H1 (cell line): ENCODE data around the gene LDB1. TPM values are rescaled to one million over a fixed set of nuclear protein-coding genes. Genes with fewer than 3 reads are reported as not detected.

Experiments
- BRCA1 ChIP-seq: IDR thresholded peaks from 2 replicates; pipeline ENCODE4 v1.6.1; 2012; ENCODE audit warnings: low read depth, low read length, improper control_type of control experiment
- FOSL1 ChIP-seq: IDR thresholded peaks from 2 replicates; pipeline ENCODE4 v1.6.1; 2011; ENCODE audit warnings: mild to moderate bottlenecking, low read depth, low read length, moderate library complexity; ENCODE audit not compliant: insufficient read depth
- YY1 ChIP-seq: IDR thresholded peaks from 2 replicates; pipeline ENCODE4 v1.6.1; 2011; ENCODE audit warnings: low read depth, mild to moderate bottlenecking, low read length
- polyA plus RNA-seq, 7 experiments: library from polyadenylated mRNA; depleted of rRNA in 3 of 7; stranded (reverse) in 5 of 7; unstranded in 2 of 7; fragments of >200 nt in 5 of 7; fragments of 200-250 nt in 2 of 7; gene quantifications; 1 replicate in 5 of 7; 2 replicates in 1 of 7; 4 replicates in 1 of 7; pipeline versions ENCODE4 v1.2.1 to v1.2.3, GENCODE V29; 2011 to 2013; ENCODE audit warnings: missing spikeins in 2 of 7, mixed read lengths in 2 of 7
- total RNA-seq: library from RNA; stranded (reverse); fragmentation: NEBNext Ultra II Directional; extraction: Animal tissue kit (Norgen Biotek cat#: 25700); gene quantifications from 2 replicates; pipeline ENCODE4 v1.2.1, GENCODE V29; 2021
- TF ChIP-seq, protein P1 (sequence below): fragments of 300-600 bp; sonication (generic); IDR thresholded peaks from 2 replicates; pipeline ENCODE4 v1.7.1; 2012; ENCODE audit warnings: low read length, moderate library complexity, mild to moderate bottlenecking, inconsistent platforms; ENCODE audit not compliant: insufficient replicate concordance

The LDB1 gene
- total and polyA plus RNA-seq, 2 of the 8 experiments (the other 6 are each of a cell fraction or from before 2014, with no cell fraction given) = 88.4 to 138 TPM

- TF ChIP-seq, protein P1, sequence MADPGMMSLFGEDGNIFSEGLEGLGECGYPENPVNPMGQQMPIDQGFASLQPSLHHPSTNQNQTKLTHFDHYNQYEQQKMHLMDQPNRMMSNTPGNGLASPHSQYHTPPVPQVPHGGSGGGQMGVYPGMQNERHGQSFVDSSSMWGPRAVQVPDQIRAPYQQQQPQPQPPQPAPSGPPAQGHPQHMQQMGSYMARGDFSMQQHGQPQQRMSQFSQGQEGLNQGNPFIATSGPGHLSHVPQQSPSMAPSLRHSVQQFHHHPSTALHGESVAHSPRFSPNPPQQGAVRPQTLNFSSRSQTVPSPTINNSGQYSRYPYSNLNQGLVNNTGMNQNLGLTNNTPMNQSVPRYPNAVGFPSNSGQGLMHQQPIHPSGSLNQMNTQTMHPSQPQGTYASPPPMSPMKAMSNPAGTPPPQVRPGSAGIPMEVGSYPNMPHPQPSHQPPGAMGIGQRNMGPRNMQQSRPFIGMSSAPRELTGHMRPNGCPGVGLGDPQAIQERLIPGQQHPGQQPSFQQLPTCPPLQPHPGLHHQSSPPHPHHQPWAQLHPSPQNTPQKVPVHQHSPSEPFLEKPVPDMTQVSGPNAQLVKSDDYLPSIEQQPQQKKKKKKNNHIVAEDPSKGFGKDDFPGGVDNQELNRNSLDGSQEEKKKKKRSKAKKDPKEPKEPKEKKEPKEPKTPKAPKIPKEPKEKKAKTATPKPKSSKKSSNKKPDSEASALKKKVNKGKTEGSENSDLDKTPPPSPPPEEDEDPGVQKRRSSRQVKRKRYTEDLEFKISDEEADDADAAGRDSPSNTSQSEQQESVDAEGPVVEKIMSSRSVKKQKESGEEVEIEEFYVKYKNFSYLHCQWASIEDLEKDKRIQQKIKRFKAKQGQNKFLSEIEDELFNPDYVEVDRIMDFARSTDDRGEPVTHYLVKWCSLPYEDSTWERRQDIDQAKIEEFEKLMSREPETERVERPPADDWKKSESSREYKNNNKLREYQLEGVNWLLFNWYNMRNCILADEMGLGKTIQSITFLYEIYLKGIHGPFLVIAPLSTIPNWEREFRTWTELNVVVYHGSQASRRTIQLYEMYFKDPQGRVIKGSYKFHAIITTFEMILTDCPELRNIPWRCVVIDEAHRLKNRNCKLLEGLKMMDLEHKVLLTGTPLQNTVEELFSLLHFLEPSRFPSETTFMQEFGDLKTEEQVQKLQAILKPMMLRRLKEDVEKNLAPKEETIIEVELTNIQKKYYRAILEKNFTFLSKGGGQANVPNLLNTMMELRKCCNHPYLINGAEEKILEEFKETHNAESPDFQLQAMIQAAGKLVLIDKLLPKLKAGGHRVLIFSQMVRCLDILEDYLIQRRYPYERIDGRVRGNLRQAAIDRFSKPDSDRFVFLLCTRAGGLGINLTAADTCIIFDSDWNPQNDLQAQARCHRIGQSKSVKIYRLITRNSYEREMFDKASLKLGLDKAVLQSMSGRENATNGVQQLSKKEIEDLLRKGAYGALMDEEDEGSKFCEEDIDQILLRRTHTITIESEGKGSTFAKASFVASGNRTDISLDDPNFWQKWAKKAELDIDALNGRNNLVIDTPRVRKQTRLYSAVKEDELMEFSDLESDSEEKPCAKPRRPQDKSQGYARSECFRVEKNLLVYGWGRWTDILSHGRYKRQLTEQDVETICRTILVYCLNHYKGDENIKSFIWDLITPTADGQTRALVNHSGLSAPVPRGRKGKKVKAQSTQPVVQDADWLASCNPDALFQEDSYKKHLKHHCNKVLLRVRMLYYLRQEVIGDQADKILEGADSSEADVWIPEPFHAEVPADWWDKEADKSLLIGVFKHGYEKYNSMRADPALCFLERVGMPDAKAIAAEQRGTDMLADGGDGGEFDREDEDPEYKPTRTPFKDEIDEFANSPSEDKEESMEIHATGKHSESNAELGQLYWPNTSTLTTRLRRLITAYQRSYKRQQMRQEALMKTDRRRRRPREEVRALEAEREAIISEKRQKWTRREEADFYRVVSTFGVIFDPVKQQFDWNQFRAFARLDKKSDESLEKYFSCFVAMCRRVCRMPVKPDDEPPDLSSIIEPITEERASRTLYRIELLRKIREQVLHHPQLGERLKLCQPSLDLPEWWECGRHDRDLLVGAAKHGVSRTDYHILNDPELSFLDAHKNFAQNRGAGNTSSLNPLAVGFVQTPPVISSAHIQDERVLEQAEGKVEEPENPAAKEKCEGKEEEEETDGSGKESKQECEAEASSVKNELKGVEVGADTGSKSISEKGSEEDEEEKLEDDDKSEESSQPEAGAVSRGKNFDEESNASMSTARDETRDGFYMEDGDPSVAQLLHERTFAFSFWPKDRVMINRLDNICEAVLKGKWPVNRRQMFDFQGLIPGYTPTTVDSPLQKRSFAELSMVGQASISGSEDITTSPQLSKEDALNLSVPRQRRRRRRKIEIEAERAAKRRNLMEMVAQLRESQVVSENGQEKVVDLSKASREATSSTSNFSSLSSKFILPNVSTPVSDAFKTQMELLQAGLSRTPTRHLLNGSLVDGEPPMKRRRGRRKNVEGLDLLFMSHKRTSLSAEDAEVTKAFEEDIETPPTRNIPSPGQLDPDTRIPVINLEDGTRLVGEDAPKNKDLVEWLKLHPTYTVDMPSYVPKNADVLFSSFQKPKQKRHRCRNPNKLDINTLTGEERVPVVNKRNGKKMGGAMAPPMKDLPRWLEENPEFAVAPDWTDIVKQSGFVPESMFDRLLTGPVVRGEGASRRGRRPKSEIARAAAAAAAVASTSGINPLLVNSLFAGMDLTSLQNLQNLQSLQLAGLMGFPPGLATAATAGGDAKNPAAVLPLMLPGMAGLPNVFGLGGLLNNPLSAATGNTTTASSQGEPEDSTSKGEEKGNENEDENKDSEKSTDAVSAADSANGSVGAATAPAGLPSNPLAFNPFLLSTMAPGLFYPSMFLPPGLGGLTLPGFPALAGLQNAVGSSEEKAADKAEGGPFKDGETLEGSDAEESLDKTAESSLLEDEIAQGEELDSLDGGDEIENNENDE = no peak
- no peak for TF ChIP-seq FOSL1
- no peak for TF ChIP-seq BRCA1
- TF ChIP-seq YY1 = no peak
Observed at GRCh38 chr10:102157224-102157623, 37.1 kb upstream of the LDB1 start (continued).
